Hippocampal formation (tissue), 2 donors: ENCODE measurements around the gene METTL26.
A peak's percentile ranks its signal among the peaks of the same experiment; 100 is the strongest.

Experiments used
- DNase-seq, 2 donors: peaks; one replicate each; lab custom pipeline; 2025; lab: John Stamatoyannopoulos, UW

METTL26 gene

GRCh38 chr16:595942-596735, 40.0 kb downstream of the METTL26 start:
- DNase-seq: peak in 1 of 2 donors; percentile 12

DNA sequence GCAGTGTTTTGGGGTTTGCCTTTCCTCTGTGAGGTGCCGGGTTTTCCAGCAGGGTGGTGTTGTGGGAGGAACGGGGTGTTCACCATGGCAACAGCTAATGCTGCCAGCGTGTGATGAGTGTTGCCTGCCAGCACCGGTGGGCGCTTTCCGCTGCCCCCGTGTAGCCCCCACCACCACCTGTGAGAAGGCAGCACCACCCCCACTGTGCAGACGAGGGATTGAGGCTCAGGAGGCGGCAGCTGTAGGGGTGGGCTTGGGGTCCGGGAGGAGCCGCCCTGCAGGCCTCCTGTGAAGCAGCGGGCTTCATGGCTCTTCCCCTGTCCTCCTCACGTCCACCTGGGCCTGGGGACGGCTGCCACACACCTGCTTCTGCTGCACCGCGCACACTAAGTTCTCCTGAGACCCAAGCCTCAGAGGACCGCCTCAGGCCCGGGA, 41.0 kb downstream of the METTL26 start:
- no peak for DNase-seq

DNA sequence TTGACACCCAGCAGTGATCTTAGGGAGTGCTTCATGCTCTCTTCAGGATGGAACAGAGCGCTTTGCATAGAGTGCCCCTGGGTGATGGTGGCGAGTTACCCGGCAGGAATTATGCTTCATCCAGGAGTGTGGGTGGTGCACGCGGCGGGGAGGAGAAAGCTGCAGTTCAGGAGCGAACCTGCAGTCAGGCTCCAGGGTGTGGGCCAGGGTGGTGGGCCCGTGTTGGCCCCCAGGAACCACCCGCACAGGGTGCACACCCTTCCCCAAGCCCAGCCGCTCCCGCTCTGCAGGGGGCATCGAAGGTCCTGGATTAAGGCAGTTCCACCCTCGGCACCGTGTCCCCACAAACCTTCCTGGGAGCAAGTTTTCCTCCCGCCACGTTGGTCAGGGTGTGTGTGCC, 42.3 kb downstream of the METTL26 start:
- DNase-seq: no peak

- no peak for DNase-seq
These were observed 42.7 kb downstream of the METTL26 start for GRCh38 chr16:593406-593805.

GRCh38 chr16:592518-593306, 43.4 kb downstream of the METTL26 start:
- peak; percentile 27 to 45 for DNase-seq

DNA sequence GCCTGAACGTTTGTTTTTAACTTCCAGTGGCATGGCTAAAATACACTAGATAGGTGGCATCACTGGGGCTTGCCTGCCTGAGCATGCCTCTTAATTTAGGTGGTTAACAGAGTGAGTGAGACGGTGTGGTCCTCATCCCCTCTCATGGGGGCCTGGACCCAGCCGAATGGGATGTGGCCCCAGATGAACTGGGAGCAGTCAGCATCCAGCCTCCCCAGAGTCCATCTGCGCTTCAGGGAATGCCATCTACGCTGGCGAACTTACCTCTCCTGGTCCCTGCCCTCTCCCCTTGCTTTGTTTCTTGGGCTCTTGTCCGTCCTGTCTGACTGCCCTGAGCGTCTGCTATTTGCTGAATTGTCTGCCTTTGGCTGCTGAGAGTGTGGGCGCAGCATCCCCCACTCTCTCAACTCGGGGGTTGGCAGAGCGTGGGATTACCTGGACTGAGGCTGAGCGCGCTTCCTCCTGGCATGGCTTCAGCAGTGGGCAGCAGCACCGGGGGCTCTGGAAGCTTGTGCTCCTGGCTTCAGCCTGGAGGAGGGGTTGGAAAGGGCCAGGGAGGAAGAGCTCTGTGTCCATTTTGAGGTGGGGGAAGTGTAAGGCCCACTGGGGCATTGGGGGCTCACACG, 44.1 kb downstream of the METTL26 start:
- no peak for DNase-seq

DNA sequence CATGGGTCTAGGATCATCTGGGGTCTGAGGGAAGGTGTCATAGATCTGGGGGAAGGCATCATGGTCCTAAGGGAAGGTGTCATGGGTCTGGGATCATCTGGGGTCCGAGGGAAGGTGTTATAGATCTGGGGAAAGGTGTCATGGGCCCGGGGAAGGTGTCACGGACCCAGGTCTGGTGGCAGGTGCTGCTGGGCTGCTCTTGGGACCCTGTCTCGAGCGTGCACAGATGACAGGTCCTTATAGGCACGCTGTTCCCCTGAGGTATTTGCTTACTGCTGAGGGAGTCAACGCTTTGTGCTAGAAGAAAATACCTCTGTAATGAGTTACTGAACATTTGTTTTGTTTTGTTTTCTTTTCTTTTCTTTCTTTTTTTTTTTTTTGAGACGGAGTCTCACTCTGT, 44.9 kb downstream of the METTL26 start:
- DNase-seq: no peak

- DNase-seq: no peak
These were observed 45.3 kb downstream of the METTL26 start for GRCh38 chr16:590815-591200.

DNA sequence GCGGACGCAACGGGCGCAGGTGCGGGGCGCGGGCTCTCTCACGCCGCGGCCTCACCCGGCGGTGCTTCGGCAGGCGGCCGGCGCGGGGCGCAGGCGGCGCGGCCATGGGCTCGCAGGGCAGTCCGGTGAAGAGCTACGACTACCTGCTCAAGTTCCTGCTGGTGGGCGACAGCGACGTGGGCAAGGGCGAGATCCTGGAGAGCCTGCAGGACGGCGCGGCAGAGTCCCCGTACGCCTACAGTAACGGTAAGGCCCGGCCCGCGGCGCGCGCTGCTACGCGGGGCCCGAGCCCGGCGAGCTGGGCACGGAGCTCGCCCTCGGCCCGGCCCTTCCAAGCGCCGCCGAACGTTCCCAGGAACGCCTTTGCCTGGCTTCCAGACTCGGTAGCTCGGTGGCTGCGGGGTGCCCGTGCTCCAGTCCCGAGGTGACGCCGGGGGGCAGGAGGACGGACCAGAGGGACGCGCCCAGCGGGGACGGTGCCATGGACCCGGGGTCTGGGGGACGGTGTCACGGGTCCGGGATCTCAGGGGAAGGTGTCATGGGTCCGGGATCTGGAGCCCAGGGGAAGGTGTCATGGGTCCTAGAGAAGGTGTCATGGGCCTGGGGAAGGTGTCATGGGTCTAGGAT, 45.8 kb downstream of the METTL26 start:
- DNase-seq: no peak

GRCh38 chr16:589658-590187, 46.4 kb downstream of the METTL26 start, which contains the start of gene RAB40C:
TSS of gene RAB40C (plus strand) at chr16:590066. CDS start at chr16:590292, 226 bp downstream.
- DNase-seq: peak; percentile 96 to 99

GRCh38 chr16:588889-589657, 47.0 kb downstream of the METTL26 start:
- DNase-seq: peak; percentile 95 to 98

- DNase-seq: no peak
These were observed 47.5 kb downstream of the METTL26 start for GRCh38 chr16:588639-588888.

GRCh38 chr16:586645-587590, 49.2 kb downstream of the METTL26 start:
- DNase-seq: no peak

DNA sequence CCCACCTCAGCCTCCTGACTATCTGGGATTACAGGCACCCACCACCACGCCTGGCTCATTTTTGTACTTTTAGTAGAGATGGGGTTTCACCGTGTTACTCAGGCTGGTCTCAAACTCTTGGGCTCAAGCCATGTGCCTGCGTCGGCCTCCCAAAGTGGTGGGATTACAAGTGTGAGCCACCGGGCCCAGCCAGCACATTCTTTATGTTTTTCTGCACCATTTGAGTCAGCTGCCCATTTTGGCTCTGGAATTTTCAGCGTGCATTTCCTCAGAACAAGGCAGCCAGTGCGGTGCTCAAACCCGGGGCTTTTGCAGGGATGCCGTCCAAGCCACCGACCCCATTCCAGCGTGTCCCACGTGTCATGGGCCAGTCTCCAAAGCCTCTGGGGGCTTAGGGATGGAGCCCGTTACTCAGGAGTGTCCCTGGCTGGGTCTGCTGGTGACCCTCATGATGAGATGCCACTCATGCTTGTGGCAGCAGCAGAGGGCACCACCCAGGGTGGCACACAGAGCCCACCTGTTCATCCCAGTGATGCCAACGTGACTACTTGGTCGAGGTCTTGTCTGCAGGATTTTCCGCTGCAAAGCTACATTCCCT, 50.0 kb downstream of the METTL26 start:
- DNase-seq: no peak

DNA sequence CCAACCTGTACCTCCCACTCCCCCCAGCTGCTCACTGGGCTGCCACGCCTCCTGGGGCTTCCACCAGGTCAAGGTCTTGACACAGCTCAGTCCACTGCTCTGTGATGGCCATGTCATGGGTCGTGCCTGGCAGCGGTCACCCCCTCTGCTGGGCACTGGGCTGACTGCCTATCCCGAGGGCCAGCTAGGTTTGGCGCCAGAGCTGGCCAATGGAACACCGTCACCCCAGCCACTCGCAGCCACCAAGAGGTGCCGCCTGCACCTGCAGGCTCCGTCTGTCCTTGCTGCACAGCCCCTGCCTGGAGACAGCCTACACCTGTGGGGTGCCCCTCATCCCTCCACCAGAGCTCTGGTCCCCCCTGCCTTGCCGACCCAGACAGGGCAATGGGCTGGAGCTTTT, 50.8 kb downstream of the METTL26 start:
- no peak for DNase-seq
